Non-pigmented ciliary epithelial cell (primary cell): ENCODE data around the gene NPTX1.
"Not testable (repeated sequence)": the region's sequence is repeated elsewhere in the genome, so short reads cannot be mapped to it uniquely, and the experiment has no call there.

ENCODE experiments used
- DNase-seq: peaks from one replicate; pipeline ENCODE4 v3.0.0-alpha.2; 2010; ENCODE audit warnings: low read depth

Gene NPTX1, protein sequence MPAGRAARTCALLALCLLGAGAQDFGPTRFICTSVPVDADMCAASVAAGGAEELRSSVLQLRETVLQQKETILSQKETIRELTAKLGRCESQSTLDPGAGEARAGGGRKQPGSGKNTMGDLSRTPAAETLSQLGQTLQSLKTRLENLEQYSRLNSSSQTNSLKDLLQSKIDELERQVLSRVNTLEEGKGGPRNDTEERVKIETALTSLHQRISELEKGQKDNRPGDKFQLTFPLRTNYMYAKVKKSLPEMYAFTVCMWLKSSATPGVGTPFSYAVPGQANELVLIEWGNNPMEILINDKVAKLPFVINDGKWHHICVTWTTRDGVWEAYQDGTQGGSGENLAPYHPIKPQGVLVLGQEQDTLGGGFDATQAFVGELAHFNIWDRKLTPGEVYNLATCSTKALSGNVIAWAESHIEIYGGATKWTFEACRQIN

DNA sequence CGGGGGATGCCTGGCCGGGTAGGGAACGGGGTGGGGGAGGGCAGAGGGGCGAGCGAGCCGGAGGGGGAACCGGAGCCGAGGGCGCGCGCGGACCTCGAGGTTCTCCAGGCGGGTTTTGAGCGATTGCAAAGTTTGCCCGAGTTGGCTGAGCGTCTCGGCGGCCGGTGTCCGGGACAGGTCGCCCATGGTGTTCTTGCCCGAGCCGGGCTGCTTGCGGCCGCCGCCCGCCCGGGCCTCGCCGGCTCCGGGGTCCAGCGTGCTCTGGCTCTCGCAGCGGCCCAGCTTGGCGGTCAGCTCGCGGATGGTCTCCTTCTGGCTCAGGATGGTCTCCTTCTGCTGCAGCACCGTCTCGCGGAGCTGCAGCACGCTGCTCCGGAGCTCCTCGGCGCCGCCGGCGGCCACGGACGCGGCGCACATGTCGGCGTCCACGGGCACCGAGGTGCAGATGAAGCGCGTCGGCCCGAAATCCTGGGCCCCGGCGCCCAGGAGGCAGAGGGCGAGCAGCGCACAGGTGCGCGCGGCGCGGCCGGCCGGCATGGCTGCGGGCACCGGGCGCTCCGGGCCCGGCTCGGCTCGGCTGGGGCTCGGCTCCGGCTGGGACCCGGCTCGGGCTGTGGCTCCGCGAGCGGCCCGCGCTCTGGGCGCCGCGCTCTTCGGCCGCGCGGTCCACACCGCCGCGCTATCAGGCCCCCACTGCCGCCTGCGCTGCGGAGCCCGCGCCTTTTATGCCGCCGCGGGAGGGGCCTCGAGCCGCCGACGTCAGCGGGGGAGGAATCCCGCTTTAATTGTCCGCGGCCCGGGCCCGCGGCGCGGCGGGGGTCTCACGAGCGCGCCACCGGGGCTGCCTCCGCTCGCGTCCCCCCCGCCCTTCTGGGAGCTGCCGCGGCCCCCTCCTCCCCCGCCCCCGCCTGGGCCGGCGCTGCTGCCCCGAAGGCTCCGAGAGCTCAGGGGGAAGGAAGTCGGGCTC is at the start of gene NPTX1:
TSS of gene NPTX1 (minus strand) at position 698 of the 967 bp plus-strand sequence. CDS start at position 537, 161 bp downstream.
- DNase-seq = no peak

DNA sequence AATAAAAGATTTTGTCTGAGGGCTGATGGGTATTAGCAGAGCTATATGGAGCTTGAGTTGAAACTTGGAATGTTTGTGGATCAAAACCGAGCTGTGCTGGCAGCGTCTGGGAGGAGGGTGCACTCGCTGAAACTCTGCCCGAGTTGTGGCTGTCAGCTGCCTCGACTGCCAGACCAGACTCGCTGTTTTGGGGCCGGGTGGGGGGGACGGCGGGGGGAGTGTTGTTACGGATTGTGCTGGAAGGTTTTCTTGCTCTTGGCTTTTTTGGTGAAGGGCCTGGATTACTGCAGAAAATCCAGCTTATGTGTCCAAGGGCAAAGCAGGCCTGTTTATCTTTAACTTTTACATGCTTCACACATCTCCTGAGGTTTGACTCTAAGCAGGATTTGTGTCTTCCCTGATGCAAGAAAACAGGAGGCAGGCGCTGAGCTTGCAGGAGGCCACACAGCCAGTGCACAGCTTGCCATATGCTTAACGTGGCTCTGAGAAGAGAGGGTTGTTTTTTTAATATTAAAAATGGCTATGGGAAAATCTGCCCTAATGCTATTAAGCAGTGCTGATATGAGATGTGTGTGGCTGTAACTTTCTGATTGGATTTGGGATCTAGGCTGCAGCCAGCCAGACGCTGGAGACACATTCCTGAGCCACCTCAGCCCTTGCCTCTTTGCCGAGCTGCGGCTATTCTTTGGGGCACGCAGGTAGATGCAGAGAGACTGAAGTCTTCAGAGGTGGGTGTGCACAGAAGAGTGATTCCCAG is 47.7 kb upstream of the NPTX1 start:
- DNase-seq = no peak

DNA sequence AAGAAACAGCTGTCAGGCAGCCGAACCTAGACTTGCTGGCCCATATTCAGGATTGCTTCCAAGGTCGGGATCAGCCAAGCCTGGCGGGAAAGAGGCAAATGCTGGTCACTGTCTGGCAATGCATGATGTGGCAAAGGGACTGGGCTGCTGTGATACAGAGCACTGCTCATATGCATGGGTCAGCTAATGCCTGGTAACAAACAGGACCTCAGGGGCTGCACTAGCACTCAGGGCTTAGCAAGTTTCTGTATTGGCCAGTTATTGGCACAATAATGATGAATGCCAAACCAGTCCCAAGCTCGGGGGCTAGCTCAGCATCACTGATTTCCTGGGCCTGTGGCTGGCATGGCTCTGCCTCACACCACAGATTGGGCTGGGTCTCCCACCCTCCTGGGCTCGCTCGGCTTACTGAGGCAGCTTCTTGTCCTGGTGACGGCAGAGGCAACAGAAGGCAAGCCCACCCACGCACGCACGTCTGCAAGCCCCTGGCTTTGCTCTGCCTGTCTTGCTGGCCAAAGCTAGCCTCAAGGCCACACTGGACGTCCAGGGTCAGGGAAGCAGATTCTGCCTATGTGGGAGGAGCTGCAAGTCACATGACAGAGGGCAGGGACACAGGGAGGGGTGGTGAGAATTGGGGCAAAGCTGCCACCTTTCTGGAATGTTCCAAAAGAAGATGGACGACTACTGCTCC is 46.8 kb upstream of the NPTX1 start:
- no peak for DNase-seq

DNA sequence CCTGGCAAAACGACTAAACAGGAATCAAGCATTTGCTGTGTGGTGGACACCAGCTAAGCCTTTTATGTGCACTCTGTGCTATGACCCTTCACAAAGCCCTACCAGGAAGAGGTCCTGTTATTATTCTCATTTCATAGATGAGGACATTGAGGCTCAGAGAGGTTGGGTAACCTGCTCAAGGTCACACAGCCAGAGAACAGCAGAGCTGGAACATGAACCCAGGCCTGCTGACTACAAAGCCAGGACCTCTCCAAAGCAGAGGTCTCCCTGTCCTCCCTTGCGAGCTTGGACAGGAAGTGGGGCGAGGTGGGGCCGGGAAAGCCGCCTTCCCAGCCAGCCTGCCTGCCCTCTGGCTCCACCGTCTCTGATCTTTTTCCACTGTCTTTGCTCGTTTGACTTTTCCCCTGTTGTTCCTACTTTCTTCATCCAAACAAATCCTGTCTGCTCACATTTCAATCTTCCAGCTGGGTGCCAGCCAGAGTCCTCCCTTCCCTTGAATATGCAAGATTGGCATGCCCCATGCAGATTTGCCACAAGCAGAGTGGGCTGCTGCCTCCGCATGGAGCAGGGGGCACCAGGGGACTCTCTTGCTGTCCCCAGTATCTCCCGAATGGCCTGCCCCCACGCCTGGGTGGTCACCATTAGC is 44.5 kb upstream of the NPTX1 start:
- DNase-seq = no peak

DNA sequence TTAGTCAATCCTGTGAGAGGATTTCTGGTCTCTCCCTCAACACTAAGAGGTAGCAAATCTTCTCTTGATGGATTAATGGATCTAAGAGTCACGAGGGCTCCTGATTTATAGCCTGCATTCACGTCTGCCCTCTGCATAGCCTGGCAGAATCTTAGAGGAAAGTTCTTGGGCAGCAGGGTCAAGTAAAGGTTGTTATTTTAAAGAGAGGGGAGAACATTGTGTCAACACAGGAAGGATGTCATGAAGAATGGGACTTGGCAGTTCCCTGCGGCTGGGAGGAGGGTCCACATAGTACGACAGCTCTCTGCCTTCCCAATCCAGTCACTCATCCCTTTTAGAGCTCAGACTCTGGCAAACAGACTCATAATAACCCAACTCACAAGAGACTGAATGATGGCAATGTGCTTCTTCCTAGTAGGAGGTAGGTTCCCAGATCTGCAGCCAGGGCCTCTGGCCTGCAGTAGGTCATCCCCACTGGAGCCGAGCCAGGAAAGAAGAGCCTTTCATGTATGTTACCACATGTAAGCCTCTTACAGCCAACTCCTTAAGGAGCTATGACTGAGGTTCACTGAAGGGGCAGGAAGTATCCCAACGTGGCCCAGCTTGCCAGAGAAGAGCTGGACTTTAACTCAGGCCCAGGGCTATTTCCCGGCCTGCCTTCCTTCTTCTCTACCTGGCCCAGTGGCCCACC is 42.8 kb upstream of the NPTX1 start:
- no peak for DNase-seq

DNA sequence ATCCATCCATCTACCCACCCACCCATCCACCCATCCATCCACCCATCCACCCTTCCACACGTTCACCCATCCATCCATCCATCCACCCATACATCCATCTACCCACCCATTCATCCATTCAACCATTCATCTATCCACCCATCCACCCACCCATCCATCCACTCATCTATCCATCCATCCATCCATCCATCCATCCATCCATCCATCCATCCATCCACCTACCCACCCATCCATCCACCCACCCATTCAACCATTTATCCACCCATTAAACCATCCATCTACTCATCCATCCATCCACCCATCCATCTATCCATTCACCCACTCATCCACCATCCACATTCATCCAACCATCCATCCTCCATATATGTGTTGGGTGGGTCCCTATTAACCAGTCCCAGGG is 42.0 kb upstream of the NPTX1 start:
- DNase-seq = no peak

DNA sequence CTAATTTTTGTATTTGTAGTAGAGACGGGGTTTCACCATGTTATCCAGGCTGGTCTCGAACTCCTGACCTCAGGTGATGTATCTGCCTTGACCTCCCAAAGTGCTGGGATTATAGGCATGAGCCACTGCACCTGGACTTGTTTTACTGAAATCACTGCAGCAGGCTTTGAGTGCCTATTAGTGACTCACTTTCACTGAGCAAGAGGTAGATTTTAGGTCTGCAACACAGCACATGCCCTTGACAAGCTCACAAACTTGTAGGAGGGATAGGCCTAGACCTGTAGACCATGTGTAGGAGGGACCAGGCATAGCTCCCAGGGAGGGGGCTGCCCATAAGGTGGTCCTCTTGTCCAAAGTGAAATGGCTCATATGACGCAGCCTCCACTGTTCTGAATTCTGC is 41.2 kb upstream of the NPTX1 start:
- no peak for DNase-seq

DNA sequence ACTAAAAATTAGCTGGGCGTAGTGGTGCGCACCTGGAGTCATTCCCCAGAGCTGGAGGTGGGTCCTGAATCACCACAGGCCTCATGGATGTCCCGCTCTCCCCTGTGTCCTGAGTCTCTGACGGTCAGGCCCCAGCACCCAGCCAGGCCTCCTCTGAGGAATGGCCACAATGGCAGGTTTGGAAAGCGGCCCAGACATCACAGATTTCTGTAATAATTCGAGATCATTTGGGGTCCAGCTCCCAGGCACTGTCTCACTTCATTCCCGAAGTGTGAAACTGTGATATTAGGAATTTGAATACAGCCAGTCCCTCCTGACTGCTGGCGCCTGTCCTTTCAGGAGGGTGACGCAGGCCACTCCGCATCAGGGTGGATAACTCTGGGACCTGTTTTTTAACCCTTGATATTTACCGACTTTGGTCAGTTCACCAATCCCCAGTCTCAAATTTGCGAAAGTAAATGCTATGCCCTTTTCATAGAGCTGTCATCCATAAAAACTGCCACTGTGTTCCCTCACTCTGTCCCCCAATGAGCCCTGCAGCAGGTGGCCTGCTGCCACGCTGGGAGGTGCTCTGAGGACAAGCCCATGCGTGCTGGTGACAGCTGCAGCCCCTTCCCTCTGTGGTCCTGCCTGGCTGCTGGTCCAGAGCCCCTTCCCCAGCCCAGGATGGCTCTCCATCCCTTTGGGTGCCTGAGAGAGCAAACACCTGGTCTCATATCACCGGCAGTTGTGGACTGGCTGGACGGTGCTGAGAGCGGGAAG is 39.9 kb upstream of the NPTX1 start:
- DNase-seq = no peak

DNA sequence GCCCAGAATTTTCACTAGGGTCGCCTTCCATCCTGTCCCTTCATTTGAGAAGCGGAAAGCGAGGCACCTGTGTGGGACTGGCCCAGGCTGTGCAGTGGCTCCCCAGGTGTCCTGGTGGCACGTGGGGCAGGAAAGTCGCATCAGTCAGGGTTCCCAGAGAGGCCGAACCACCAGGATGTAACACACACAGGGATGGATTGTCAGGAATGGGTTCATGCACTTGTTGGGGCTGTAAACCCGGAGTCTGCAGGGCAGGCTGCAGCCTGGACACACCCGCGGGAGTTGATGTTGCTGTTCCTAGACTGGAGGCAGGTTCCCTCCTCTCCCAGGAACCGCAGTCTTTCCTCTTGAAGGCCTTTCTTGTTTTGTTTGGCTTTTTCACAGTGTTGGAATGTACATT is 37.5 kb upstream of the NPTX1 start:
- no peak for DNase-seq

DNA sequence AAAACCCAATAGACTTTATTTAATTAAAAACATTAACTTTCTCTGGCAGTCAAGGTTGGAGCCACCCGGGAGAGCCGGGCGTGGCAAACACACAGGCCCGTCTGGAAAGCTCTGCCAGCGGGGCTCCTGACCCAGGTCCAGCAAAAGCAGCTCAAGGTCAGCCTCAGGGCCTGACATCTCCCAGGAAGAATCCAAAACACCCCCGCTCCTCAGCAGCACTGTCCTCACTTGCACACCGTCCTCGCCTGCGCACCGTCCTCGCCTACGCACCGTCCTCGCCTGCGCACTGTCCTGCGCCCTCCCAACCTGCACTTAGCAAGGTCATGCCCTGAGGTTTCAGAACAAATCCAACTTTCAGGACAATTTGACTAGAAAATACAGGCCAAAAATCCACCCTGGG is 36.8 kb upstream of the NPTX1 start:
- no peak for DNase-seq

DNA sequence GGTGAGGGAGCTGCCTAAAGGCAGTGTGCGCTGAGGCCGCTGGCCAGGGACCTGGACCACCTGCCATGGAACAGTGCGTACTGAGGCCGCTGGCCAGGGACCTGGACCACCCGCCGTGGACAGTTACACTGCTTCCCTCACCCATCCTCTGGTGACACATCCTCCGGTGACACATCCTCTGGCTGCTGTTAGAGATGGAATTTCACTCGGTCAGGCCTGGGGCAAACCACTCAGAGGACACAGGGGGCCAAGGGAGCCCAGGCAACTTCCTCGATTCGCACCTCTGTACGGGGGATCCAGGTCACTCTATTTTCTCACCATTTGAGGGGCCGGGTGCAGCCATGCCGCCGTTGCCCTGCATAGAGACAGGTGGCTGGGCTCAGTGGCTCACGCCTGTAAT is 35.8 kb upstream of the NPTX1 start:
- no peak for DNase-seq

DNA sequence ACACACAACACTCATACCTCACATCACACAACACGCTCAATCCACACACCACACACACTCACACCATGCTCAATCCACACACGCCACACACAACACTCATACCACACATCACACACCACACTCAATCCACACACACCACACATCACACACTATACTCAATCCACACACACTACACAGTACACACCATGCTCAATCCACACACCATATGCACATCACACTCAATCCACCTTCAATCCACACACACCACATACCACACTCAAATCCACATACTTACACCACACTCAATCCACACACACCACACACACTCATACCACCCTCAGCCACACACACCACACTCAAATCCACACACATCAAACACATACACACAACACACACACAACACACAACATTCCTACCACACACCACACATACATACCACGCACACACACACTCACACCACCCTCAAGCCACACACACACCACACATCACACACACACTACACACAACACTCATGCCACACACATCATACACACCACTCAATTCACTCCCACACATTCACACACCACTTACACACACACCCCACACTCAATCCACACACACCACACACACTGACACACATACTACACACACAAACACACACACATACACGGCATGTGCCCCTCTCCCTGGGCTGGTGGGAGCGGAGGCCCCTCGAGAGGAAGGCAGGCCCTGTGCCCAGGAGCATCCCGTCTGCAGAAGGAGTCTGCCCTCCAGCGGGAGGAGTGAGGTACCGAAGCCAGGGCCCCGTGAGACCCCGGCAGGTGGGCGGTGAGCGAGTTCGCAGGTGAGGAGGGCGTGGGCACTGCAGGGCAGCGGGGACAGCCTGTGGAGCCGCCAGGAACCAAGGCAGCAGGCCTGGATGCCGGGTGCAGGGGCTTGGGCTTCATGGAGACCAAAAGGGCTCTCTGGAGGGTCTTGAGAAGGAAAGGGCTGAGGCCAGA is 35.1 kb upstream of the NPTX1 start:
- no peak for DNase-seq

DNA sequence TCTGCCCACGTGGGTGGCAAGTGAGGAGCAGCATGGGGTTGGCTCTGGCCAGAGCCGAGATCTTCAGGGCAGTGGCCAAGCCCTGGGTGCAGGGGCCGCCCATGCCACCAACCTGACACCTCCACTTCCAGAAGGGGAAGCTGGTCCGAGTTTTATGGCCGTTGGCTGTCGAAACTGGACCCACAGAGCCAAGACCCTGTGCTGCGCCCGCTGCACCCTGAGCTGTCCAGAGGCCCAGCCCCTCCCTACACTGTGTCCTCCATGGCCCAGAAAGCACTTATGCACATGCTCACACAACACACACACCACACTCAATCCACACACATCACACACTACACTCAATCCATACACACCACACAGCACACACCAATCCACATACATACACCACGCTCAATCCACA is 34.4 kb upstream of the NPTX1 start:
- no peak for DNase-seq

DNA sequence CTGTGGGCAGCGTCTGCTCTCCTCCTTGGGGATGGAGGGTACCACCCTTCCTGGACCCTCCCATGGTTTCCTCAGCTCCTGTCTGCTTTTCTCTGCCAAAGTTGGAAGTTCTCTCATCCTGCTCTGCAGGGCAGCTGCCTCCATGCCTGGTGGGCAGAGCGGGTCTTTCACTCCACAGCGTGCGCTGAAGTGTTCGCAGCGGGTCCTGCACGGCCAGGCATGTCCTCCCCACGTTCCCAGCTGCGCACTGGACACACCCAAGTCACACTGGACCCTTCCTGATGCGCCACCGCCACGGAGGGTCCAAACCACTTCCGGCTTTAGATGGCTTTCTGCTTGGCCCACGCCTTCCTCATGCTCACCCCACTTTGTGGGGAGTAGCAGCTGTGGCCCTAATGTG is 33.7 kb upstream of the NPTX1 start:
- DNase-seq = no peak

DNA sequence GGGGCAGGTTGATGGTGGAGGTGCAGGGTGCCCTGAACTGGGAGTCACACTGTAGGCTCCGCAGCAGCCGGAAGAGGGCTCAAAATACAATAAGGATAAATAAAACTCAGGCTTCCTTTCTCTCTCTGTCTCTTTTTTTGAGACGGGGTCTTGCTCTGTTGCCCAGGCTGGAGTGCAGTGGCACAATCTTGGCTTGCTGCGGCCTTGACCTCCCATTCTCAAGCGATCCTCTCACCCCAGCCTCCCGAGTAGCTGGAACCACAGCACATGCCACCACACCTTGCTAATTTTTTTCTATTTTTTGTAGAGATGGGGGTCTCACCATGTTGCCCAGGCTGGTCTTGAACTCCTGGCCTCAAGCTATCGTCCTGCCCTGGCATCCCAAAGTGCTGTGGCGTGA is 32.9 kb upstream of the NPTX1 start:
- no peak for DNase-seq

DNA sequence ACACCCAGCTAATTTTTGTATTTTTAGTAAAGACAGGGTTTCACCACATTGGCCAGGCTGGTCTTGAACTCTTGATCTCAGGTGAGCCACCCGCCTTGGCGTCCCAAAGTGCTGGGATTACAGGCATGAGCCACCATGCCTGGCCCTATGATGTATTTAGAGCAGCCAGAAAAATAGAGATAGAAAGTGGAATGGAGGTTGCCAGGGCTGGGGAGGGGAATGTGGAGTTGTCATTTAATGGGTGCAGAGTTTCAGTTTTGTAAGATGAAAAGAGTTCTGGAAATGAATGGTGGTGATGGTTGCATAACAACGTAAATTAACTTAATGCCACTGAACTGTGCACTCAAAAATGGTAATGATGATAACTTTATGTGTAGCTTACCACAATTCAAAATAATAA is 31.6 kb upstream of the NPTX1 start:
- DNase-seq = no peak

DNA sequence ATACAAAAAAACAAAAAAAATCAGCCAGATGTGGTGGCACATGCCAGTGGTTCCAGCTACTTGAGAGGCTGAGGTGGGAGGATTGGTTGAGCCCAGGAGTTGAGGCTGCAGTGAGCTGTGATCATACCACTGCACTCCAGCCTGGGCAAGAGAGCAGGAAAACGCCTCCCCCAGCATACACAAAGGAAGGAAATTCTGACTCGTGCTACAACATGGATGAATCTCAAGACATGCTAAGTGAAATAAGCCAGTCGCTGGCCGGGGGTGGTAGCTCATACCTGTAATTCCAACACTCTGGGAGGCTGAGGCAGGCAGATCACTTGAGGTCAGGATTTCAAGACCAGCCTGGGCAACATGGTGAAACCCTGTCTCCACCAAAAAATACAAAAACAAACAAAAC is 30.8 kb upstream of the NPTX1 start:
- not testable (repeated sequence) for DNase-seq

DNA sequence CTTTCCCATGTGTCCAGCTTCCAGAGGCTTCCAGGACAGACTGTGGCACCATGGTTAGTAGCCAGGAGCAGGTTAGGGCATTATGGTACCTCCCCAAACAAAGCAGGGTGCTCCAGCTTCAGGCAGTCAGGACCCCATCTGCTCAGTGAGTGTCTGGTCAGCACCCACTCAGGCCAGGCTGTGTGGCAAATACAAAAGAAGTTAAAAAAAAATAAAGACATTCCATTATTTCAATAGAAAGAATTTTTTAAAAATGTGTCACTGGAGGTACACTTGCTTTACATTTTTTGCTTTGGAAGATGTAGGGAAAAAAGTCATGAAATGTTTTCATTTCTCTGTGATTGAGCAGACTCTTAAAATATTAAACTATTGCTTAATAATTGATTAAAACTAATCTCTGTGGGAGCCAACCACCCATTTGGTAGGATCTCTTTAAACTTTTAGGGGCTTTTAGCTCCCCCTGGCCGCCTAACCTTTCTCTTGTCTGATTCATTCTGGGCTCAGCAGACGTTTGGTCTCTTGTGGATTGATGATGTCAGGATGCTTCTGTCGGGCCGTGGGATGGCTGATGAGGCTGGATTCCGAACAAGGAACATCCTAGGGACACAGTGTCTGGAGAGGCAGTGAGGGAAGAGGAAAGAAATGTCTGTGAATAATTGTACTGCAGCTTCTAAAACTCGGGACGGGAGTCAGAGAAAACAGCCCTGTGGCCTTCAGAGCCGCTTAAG is 28.4 kb upstream of the NPTX1 start:
- peak; percentile 51 for DNase-seq
